HepG2 (cell line): ENCODE data around the gene NUDT22. TPM values are rescaled to one million over a fixed set of nuclear protein-coding genes. Genes with fewer than 3 reads are reported as not detected.

Experiments
- ATAC-seq: fragments of 200-7000 bp; cut with Tn5 transposase; 3 replicates; pipeline ENCODE4 v1.9.1; 2020; ENCODE audit warnings: mild to moderate bottlenecking, moderate library complexity
- BruUV-seq: library from RNA; stranded (reverse); fragments of 400-500 nt; replicated peaks from 2 replicates; lab custom pipeline; 2021; lab: Mats Ljungman, UMichigan
- CTCF ChIA-PET: fragments of 300-600 bp; formaldehyde crosslinking; extraction: SDS; loops from one replicate; lab custom pipeline; 2021; ENCODE audit warnings: low total read pairs, inconsistent platforms, low intra/inter-chr PET ratio; lab: Yijun Ruan, JAX
- POLR2A ChIA-PET: fragments of 350-600 bp; sonication (Branson Sonifier 250); formaldehyde crosslinking; loops from one replicate; lab custom pipeline; 2020; ENCODE audit warnings: antibody characterized with exemption, inconsistent platforms; lab: Yijun Ruan, JAX
- DNase-seq: peaks from one replicate; pipeline ENCODE4 v3.0.0-alpha.2; 2015; ENCODE audit warnings: low spot score
- FAIRE-seq: peaks from 3 replicates; lab custom pipeline; 2011; peaks lifted over from hg19 to GRCh38; lab: Jason Lieb, UNC
- H2AFZ ChIP-seq: one replicate; pipeline ENCODE4 v1.6.1; 2011; ENCODE audit warnings: low read length, inconsistent platforms
- H3K27ac ChIP-seq: fragments of 300-600 bp; 3 replicates; pipeline ENCODE4 v1.8.0; 2011; ENCODE audit warnings: mixed run types, mild to moderate bottlenecking, mixed read lengths, low read length, inconsistent platforms; ENCODE audit not compliant: insufficient read depth; ENCODE audit errors: extremely low read length
- H3K27me3 ChIP-seq, 2 experiments: fragments of 200-600 bp in 1 of 2; 2 replicates in 1 of 2; 3 replicates in 1 of 2; pipeline versions ENCODE4 v1.6.0 to v1.8.0; 2011; ENCODE audit warnings: low read length in 2 of 2, mild to moderate bottlenecking in 2 of 2, moderate library complexity in 2 of 2, inconsistent platforms in 1 of 2; ENCODE audit not compliant: insufficient read depth in 2 of 2, control insufficient read depth in 1 of 2
- H3K36me3 ChIP-seq, 2 experiments: fragments of 200-600 bp in 1 of 2; replicated peaks in 1 of 2; 2 replicates in 1 of 2; 3 replicates in 1 of 2; pipeline versions ENCODE4 v1.5.1 to v1.8.0; 2011; ENCODE audit warnings: low read length in 2 of 2, inconsistent platforms in 1 of 2; ENCODE audit not compliant: insufficient read depth in 2 of 2, control insufficient read depth in 1 of 2
- H3K4me1 ChIP-seq: 2 replicates; pipeline ENCODE4 v1.5.1; 2012; ENCODE audit warnings: low read length, inconsistent platforms; ENCODE audit not compliant: insufficient read depth
- H3K4me2 ChIP-seq: 2 replicates; pipeline ENCODE4 v1.6.0; 2011; ENCODE audit warnings: low read depth, low read length, inconsistent platforms
- H3K4me3 ChIP-seq, 3 experiments: fragments of 200-600 bp in 1 of 3; sonication (generic), shearing (Covaris generic) in 1 of 3; replicated peaks in 1 of 3; 2 replicates each; pipeline ENCODE4 v1.5.1; 2011 to 2016; ENCODE audit warnings: low read length in 3 of 3, inconsistent platforms in 2 of 3, low read depth in 2 of 3, mild to moderate bottlenecking in 2 of 3, control low read depth in 1 of 3, mixed read lengths in 1 of 3; ENCODE audit not compliant: insufficient read depth in 1 of 3
- H3K79me2 ChIP-seq: one replicate; pipeline ENCODE4 v1.6.1; 2011; ENCODE audit warnings: low read length, inconsistent platforms; ENCODE audit not compliant: insufficient read depth
- H3K9ac ChIP-seq: 2 replicates; pipeline ENCODE4 v1.6.0; 2011; ENCODE audit warnings: mild to moderate bottlenecking, low read depth, low read length, inconsistent platforms; ENCODE audit not compliant: insufficient read depth
- H3K9me3 ChIP-seq: 2 replicates; pipeline ENCODE4 v1.5.1; 2012; ENCODE audit warnings: mild to moderate bottlenecking, low read length
- H4K20me1 ChIP-seq: 2 replicates; pipeline ENCODE4 v1.6.0; 2011; ENCODE audit warnings: inconsistent platforms, mild to moderate bottlenecking, low read length, moderate library complexity; ENCODE audit not compliant: insufficient read depth
- ADNP ChIP-seq: sonication (generic); formaldehyde crosslinking; IDR thresholded peaks from 2 replicates; pipeline ENCODE4 v1.4.0; 2020; ENCODE audit warnings: missing genetic modification reagents
- CC2D1A ChIP-seq: sonication (generic); formaldehyde crosslinking; IDR thresholded peaks from 2 replicates; pipeline ENCODE4 v1.8.1; 2023; ENCODE audit warnings: mild to moderate bottlenecking, missing genetic modification reagents
- CREM ChIP-seq, 2 experiments: sonication (generic) in 1 of 2; formaldehyde crosslinking in 1 of 2; IDR thresholded peaks; 2 replicates each; pipeline versions ENCODE4 v1.4.0 to v1.6.1; 2016 to 2020; ENCODE audit warnings: antibody characterized with exemption in 1 of 2, mild to moderate bottlenecking in 1 of 2, missing genetic modification reagents in 1 of 2
- ERF ChIP-seq: IDR thresholded peaks from 2 replicates; pipeline ENCODE4 v1.6.1; 2018; ENCODE audit warnings: missing biosample characterization, missing genetic modification reagents
- GABPB1 ChIP-seq: IDR thresholded peaks from 2 replicates; pipeline ENCODE4 v1.6.1; 2016; ENCODE audit warnings: mild to moderate bottlenecking, missing genetic modification reagents, moderate library complexity, missing compliant biosample characterization
- HIVEP1 ChIP-seq: sonication (generic); formaldehyde crosslinking; IDR thresholded peaks from 2 replicates; pipeline ENCODE4 v1.4.0; 2020; ENCODE audit warnings: mild to moderate bottlenecking, missing genetic modification reagents
- HOMEZ ChIP-seq: IDR thresholded peaks from 2 replicates; pipeline ENCODE4 v1.6.1; 2016; ENCODE audit warnings: low read depth
- KMT2A ChIP-seq: sonication (generic); formaldehyde crosslinking; IDR thresholded peaks from 2 replicates; pipeline ENCODE4 v1.4.0; 2020; ENCODE audit warnings: missing genetic modification reagents
- MEIS2 ChIP-seq: sonication (generic); formaldehyde crosslinking; IDR thresholded peaks from 2 replicates; pipeline ENCODE4 v1.9.0; 2021; ENCODE audit warnings: mild to moderate bottlenecking, missing genetic modification reagents
- NFIC ChIP-seq: IDR thresholded peaks from 2 replicates; pipeline ENCODE4 v1.6.1; 2012; ENCODE audit warnings: mild to moderate bottlenecking, low read length, inconsistent platforms
- NFRKB ChIP-seq: fragments of 450-650 bp; IDR thresholded peaks from 2 replicates; pipeline ENCODE4 v1.6.1; 2017
- PAXIP1 ChIP-seq: sonication (generic); formaldehyde crosslinking; conservative IDR thresholded peaks from 2 replicates; pipeline ENCODE4 v1.4.0; 2020; ENCODE audit warnings: mild to moderate bottlenecking, missing genetic modification reagents, moderate library complexity
- PCBP2 ChIP-seq: fragments of 200-400 bp; formaldehyde crosslinking; optimal IDR thresholded peaks from 2 replicates; pipeline ENCODE3; 2018; ENCODE audit warnings: low read length, low read depth; ENCODE audit not compliant: poor library complexity, severe bottlenecking
- TARDBP ChIP-seq: sonication (generic); formaldehyde crosslinking; IDR thresholded peaks from 2 replicates; pipeline ENCODE4 v1.8.0; 2022; ENCODE audit warnings: mild to moderate bottlenecking, missing genetic modification reagents
- ZIK1 ChIP-seq: sonication (generic); formaldehyde crosslinking; IDR thresholded peaks from 2 replicates; pipeline ENCODE4 v1.5.0; 2020; ENCODE audit warnings: mild to moderate bottlenecking, low read depth, missing genetic modification reagents, borderline replicate concordance
- ZNF292 ChIP-seq: sonication (generic); formaldehyde crosslinking; IDR thresholded peaks from 2 replicates; pipeline ENCODE4 v1.8.1; 2022; ENCODE audit warnings: mild to moderate bottlenecking, low read depth, missing genetic modification reagents, borderline replicate concordance
- ZNF317 ChIP-seq: sonication (generic); formaldehyde crosslinking; IDR thresholded peaks from 2 replicates; pipeline ENCODE4 v1.5.0; 2020; ENCODE audit warnings: mild to moderate bottlenecking, missing genetic modification reagents
- ZNF652 ChIP-seq: IDR thresholded peaks from 2 replicates; pipeline ENCODE4 v1.6.1; 2016; ENCODE audit warnings: low read depth, borderline replicate concordance
- WGBS: methylation state at CpG from one replicate; pipeline ENCODE4 v1.1.6; 2017; ENCODE audit warnings: low lambda C conversion rate; 5-methylcytosine and 5-hydroxymethylcytosine counted together
- in situ Hi-C: cut with HindIII; loops from 2 replicates; pipeline ENCODE4 v1.10.0; 2017; ENCODE audit warnings: low pct_unique_long_range_greater_than_20kb; ENCODE audit not compliant: extremely low pct_ligation_motif_present
- intact Hi-C: fragments of 100-400 bp; cut with micrococcal nuclease; formaldehyde crosslinking; loops from one replicate; pipeline ENCODE4 v1.10.0; 2022; ENCODE audit not compliant: unreplicated experiment
- polyA plus RNA-seq, 8 experiments: library from polyadenylated mRNA; depleted of rRNA in 3 of 8; stranded (reverse) in 7 of 8; unstranded in 1 of 8; fragments of >200 nt; fragmentation: Illumina TruSeq in 4 of 8; extraction: Trizol in 4 of 8; gene quantifications; 2 replicates each; pipeline versions ENCODE4 v1.2.1 to v1.2.3, GENCODE V29; 2011 to 2016; ENCODE audit warnings: low read depth in 4 of 8, missing spikeins in 1 of 8, mixed read lengths in 1 of 8; ENCODE audit not compliant: insufficient read depth in 1 of 8
- total RNA-seq, 5 experiments: library from RNA; depleted of rRNA; stranded (reverse); fragments of >200 nt; fragmentation: Illumina TruSeq; extraction: Trizol; gene quantifications; 2 replicates each; pipeline ENCODE4 v1.2.3, GENCODE V29; 2016; ENCODE audit warnings: low read depth in 1 of 5

Gene NUDT22
- total and polyA plus RNA-seq, 2 of the 13 experiments (the other 11 are each of a cell fraction or from before 2014, with no cell fraction given): 33.5 to 39.8 TPM

GRCh38 chr11:64198511-64198910 lies 27.6 kb upstream of the NUDT22 start:
- Histone ChIP-seq H3K27me3 (no peaks in the 10 kb centered on the region), H4K20me1 (no peaks in the 10 kb centered on the region), H3K9me3 (no peaks in the 10 kb centered on the region), H3K4me1 (no peaks in the 10 kb centered on the region), H3K9ac (no peak overlapping the region), H2AFZ (no peak overlapping the region), H3K4me3 (no peak overlapping the region), H3K79me2 (peaks cover 3% of the 10 kb centered on the region), H3K4me2 (no peak overlapping the region), H3K27ac (no peak overlapping the region), H3K36me3 (peaks cover 56 to 88% of the 10 kb centered on the region in 2 experiments)
- DNase-seq: no peak
- 94% methylated on average over 2 of the region's 2 CpGs for WGBS
- BruUV-seq: no TSS peak
- intact Hi-C loops: no loop called here
- in situ Hi-C loops: no loop called here
- CTCF ChIA-PET: no interaction called here
- no peak for FAIRE-seq
- POLR2A ChIA-PET: interaction anchor here (1.8 kb wide), 1 partner anchor 13 kb away, joined by 6 read pairs; the partner anchor contains the start of gene STIP1
- TF ChIP-seq MEIS2 (CRISPR knock-in tag): no peak
- TF ChIP-seq HIVEP1: no peak
- TF ChIP-seq TARDBP (CRISPR knock-in tag): no peak
- TF ChIP-seq GABPB1 (CRISPR knock-in tag): no peak
- TF ChIP-seq ERF (CRISPR knock-in tag): no peak
- TF ChIP-seq CREM (IDR thresholded peaks at IDR 0.05): no peak
- TF ChIP-seq CREM (CRISPR knock-in tag; IDR thresholded peaks at IDR 0.05): no peak
- TF ChIP-seq HOMEZ (CRISPR knock-in tag): no peak
- no peak for TF ChIP-seq ZNF317 (CRISPR knock-in tag)
- no peak for TF ChIP-seq ZNF292
- TF ChIP-seq NFIC: no peak
- no peak for TF ChIP-seq ZIK1 (CRISPR knock-in tag)
- TF ChIP-seq CC2D1A (CRISPR knock-in tag): no peak
- TF ChIP-seq ADNP: no peak
- no peak for TF ChIP-seq PCBP2
- no peak for TF ChIP-seq PAXIP1 (CRISPR knock-in tag)
- no peak for TF ChIP-seq NFRKB
- TF ChIP-seq ZNF652: no peak
- TF ChIP-seq KMT2A: no peak
- ATAC-seq: no peak
